Endothelial cell of umbilical vein (primary cell): ENCODE measurements around the gene KPNA2.
A peak's percentile ranks its signal among the peaks of the same experiment; 100 is the strongest.

Source experiments
- EZH2 ChIP-seq: IDR thresholded peaks from 2 replicates; pipeline ENCODE4 v1.6.1; 2012; ENCODE audit warnings: borderline replicate concordance, low read depth, mild to moderate bottlenecking, moderate library complexity, low read length, inconsistent platforms; ENCODE audit not compliant: severe bottlenecking
- JUN ChIP-seq: IDR thresholded peaks from 2 replicates; pipeline ENCODE4 v1.6.1; 2011; ENCODE audit warnings: borderline replicate concordance, low read depth; ENCODE audit not compliant: insufficient read length, insufficient read depth
- MYC ChIP-seq: IDR thresholded peaks from one replicate; pipeline ENCODE4 v1.6.1; 2011; ENCODE audit warnings: mild to moderate bottlenecking, low read depth, low read length
- TF ChIP-seq, protein P1 (sequence below), 2 donors: IDR thresholded peaks; 1 replicate in 1 of 2; 2 replicates in 1 of 2; pipeline ENCODE4 v1.5.1; 2011; ENCODE audit warnings: low read length in 2 of 2, mild to moderate bottlenecking in 2 of 2, moderate library complexity in 2 of 2, control low read depth in 1 of 2, inconsistent platforms in 1 of 2, low read depth in 1 of 2; ENCODE audit not compliant: insufficient read depth in 1 of 2; ENCODE audit errors: extremely low read depth in 1 of 2

DNA sequence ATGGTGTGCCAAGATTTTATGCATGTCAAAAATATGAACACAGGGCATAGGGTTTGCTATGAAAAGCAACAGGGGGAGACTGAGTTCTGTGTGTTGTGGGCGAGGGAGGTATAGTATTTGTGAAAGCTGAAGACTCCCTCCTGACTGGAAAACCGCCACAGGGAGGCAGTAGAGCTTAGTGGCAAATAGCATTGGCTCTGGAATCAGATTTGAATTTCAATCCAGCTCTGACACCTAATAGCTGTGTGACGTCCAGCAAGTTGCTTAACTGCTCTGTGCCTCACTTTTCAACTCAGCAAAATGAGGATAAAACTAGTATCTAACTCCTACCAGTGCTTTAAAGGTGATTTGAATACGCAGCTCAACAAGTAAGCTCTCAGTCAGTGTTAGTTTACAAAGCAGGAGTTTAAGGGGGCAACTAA is 22.0 kb downstream of the KPNA2 start:
- no peak for TF ChIP-seq EZH2
- TF ChIP-seq JUN: no peak
- TF ChIP-seq, protein P1, sequence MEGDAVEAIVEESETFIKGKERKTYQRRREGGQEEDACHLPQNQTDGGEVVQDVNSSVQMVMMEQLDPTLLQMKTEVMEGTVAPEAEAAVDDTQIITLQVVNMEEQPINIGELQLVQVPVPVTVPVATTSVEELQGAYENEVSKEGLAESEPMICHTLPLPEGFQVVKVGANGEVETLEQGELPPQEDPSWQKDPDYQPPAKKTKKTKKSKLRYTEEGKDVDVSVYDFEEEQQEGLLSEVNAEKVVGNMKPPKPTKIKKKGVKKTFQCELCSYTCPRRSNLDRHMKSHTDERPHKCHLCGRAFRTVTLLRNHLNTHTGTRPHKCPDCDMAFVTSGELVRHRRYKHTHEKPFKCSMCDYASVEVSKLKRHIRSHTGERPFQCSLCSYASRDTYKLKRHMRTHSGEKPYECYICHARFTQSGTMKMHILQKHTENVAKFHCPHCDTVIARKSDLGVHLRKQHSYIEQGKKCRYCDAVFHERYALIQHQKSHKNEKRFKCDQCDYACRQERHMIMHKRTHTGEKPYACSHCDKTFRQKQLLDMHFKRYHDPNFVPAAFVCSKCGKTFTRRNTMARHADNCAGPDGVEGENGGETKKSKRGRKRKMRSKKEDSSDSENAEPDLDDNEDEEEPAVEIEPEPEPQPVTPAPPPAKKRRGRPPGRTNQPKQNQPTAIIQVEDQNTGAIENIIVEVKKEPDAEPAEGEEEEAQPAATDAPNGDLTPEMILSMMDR (IDR thresholded peaks at IDR 0.05; ENCODE audit: extremely low read depth in 1 of 2, insufficient read depth in 1 of 2, low read depth in 1 of 2, low read length in 2 of 2): peak; percentile 46 to 52
- TF ChIP-seq MYC: no peak
